ENCODE data around the gene TSPAN17. TPM values are rescaled to one million over a fixed set of nuclear protein-coding genes. Genes with fewer than 3 reads are reported as not detected.

The TSPAN17 gene
- total and polyA plus RNA-seq, 2 experiments from 2014 or later = 11.7 to 52.1 TPM

GRCh38 chr5:176671890-176672747 lies 24.8 kb downstream of the TSPAN17 start (continued):
- TF ChIP-seq REST (IDR thresholded peaks at IDR 0.05; ENCODE audit: unreplicated experiment) = no peak

GRCh38 chr5:176673651-176674583 lies 26.6 kb downstream of the TSPAN17 start:
- no peak overlapping the region for H3K4me3 ChIP-seq
- H3K36me3 ChIP-seq (ENCODE audit: insufficient read depth) = no peaks in the 10 kb centered on the region
- DNase-seq (ENCODE audit: low spot score) = no peak
- H4K20me1 ChIP-seq (replicated peaks; ENCODE audit: insufficient read depth) = no peaks in the 10 kb centered on the region
- H3K27me3 Mint-ChIP-seq (ENCODE audit: insufficient read depth, low read depth, poor library complexity) = peaks cover 17% of the 10 kb centered on the region
- H3K4me1 ChIP-seq (ENCODE audit: insufficient read depth) = peaks cover 2% of the 10 kb centered on the region
- no peaks in the 10 kb centered on the region for H3K9me2 ChIP-seq (ENCODE audit: insufficient read depth)
- H3K27ac ChIP-seq (ENCODE audit: low read depth) = no peak overlapping the region
- no peak overlapping the region for H2AFZ ChIP-seq
- H3K79me2 ChIP-seq (replicated peaks; ENCODE audit: insufficient read depth) = no peaks in the 10 kb centered on the region
- H3K9me3 Mint-ChIP-seq = no peaks in the 10 kb centered on the region; the same call in 2 of the 3 replicates
- no peak overlapping the region for H3K27ac Mint-ChIP-seq
- no peak overlapping the region for H3K4me2 ChIP-seq
- H3K4me1 Mint-ChIP-seq = peaks cover 34% of the 10 kb centered on the region
- no peaks in the 10 kb centered on the region for H3K36me3 Mint-ChIP-seq (ENCODE audit: low read depth)
- ATAC-seq = no peak
- H3F3A ChIP-seq (replicated peaks; ENCODE audit: low read depth) = no peaks in the 10 kb centered on the region
- H3K27me3 ChIP-seq (ENCODE audit: insufficient read depth) = peaks cover under 1% of the 10 kb centered on the region; the same call in 1 of the 2 replicates
- no peak overlapping the region for H3K4me3 Mint-ChIP-seq
- TF ChIP-seq EZH2 (IDR thresholded peaks at IDR 0.05; ENCODE audit: low read depth, unreplicated experiment) = no peak
- no peak for TF ChIP-seq REST (IDR thresholded peaks at IDR 0.05; ENCODE audit: unreplicated experiment)
- TF ChIP-seq ZNF331 (CRISPR knock-in tag; IDR thresholded peaks at IDR 0.05; ENCODE audit: low read depth) = no peak
- TF ChIP-seq STAT1 (IDR thresholded peaks at IDR 0.05; ENCODE audit: unreplicated experiment) = no peak
- no peak for TF ChIP-seq ETS1 (IDR thresholded peaks at IDR 0.05)
- no peak for TF ChIP-seq JUNB (IDR thresholded peaks at IDR 0.05; ENCODE audit: unreplicated experiment)
- no peak for TF ChIP-seq EZH2phosphoT487 (IDR thresholded peaks at IDR 0.05; ENCODE audit: unreplicated experiment)
- no peak for TF ChIP-seq POLR2AphosphoS5 (IDR thresholded peaks at IDR 0.05; ENCODE audit: low read depth)
- TF ChIP-seq CTCF (conservative IDR thresholded peaks at IDR 0.05; ENCODE audit: low read depth in 2 of 2) = no peak
- TF ChIP-seq ZNF114 (CRISPR knock-in tag; IDR thresholded peaks at IDR 0.05) = no peak
- TF ChIP-seq CREB1 (CRISPR knock-in tag; IDR thresholded peaks at IDR 0.05; ENCODE audit: low read depth) = no peak
